HEK293T (cell line): Measurements from ENCODE around the gene ARF1.

ENCODE experiments used
- CTCF ChIA-PET: fragments of 350-600 bp; formaldehyde crosslinking; extraction: SDS; loops from one replicate; lab custom pipeline; 2021; ENCODE audit warnings: antibody characterized with exemption, inconsistent platforms; lab: Yijun Ruan, JAX
- POLR2A ChIA-PET: fragments of 350-600 bp; formaldehyde crosslinking; extraction: SDS; loops from one replicate; lab custom pipeline; 2020; ENCODE audit warnings: antibody characterized with exemption, inconsistent platforms; lab: Yijun Ruan, JAX
- DNase-seq: peaks from one replicate; pipeline ENCODE4 v3.0.0; 2012; ENCODE audit warnings: mixed read lengths; ENCODE audit errors: extremely low spot score
- ARNT ChIP-seq: fragments of 450-650 bp; IDR thresholded peaks from 2 replicates; pipeline ENCODE4 v1.6.1; 2017; ENCODE audit warnings: mild to moderate bottlenecking
- BHLHE40 ChIP-seq: fragments of 450-650 bp; IDR thresholded peaks from 2 replicates; pipeline ENCODE4 v1.6.1; 2016; ENCODE audit warnings: mild to moderate bottlenecking, moderate library complexity, borderline replicate concordance
- CTBP1 ChIP-seq: fragments of 450-650 bp; IDR thresholded peaks from 2 replicates; pipeline ENCODE4 v1.6.1; 2016; ENCODE audit warnings: borderline replicate concordance
- ELF4 ChIP-seq: fragments of 450-650 bp; IDR thresholded peaks from 2 replicates; pipeline ENCODE4 v1.6.1; 2017; ENCODE audit warnings: antibody characterized with exemption
- FOXA1 ChIP-seq: fragments of 450-650 bp; IDR thresholded peaks from 2 replicates; pipeline ENCODE4 v1.6.1; 2016; ENCODE audit warnings: mild to moderate bottlenecking
- FOXK2 ChIP-seq: fragments of 450-650 bp; IDR thresholded peaks from 2 replicates; pipeline ENCODE4 v1.6.1; 2016; ENCODE audit warnings: mild to moderate bottlenecking
- FOXM1 ChIP-seq: fragments of 450-650 bp; IDR thresholded peaks from 2 replicates; pipeline ENCODE4 v1.6.1; 2017; ENCODE audit warnings: mild to moderate bottlenecking, borderline replicate concordance
- HDGF ChIP-seq: fragments of 450-650 bp; IDR thresholded peaks from 2 replicates; pipeline ENCODE4 v1.6.1; 2017; ENCODE audit warnings: antibody characterized with exemption, borderline replicate concordance
- L3MBTL2 ChIP-seq: fragments of 450-650 bp; conservative IDR thresholded peaks from 2 replicates; pipeline ENCODE4 v1.6.1; 2016; ENCODE audit warnings: mild to moderate bottlenecking
- LEF1 ChIP-seq: fragments of 450-650 bp; IDR thresholded peaks from 2 replicates; pipeline ENCODE4 v1.6.1; 2017; ENCODE audit warnings: mild to moderate bottlenecking, borderline replicate concordance
- NFRKB ChIP-seq: fragments of 450-650 bp; IDR thresholded peaks from 2 replicates; pipeline ENCODE4 v1.6.1; 2016; ENCODE audit warnings: mild to moderate bottlenecking, moderate library complexity
- PKNOX1 ChIP-seq: fragments of 450-650 bp; IDR thresholded peaks from 2 replicates; pipeline ENCODE4 v1.6.1; 2016
- SP1 ChIP-seq: fragments of 450-650 bp; IDR thresholded peaks from 2 replicates; pipeline ENCODE4 v1.6.1; 2017
- SUZ12 ChIP-seq: fragments of 450-650 bp; IDR thresholded peaks from 2 replicates; pipeline ENCODE4 v1.6.1; 2016; ENCODE audit warnings: mild to moderate bottlenecking
- TARDBP ChIP-seq: fragments of 450-650 bp; IDR thresholded peaks from 2 replicates; pipeline ENCODE4 v1.6.1; 2016
- ZNF384 ChIP-seq: fragments of 450-650 bp; IDR thresholded peaks from 2 replicates; pipeline ENCODE4 v1.6.1; 2016

Gene ARF1

GRCh38 chr1:228105270-228105995 is 22.9 kb downstream of the ARF1 start:
- POLR2A ChIA-PET = interaction anchor here (1.0 to 2.1 kb wide), 3 partner anchors 23 to 60 kb away, joined by 3 to 7 read pairs (median 3); partner anchors contain the start of genes ARF1 and IBA57
- CTCF ChIA-PET = interaction anchor here (0.6 kb wide), 1 partner anchor 101 kb away, joined by 3 read pairs; no protein-coding TSS in a partner anchor
- no peak for TF ChIP-seq LEF1
- no peak for TF ChIP-seq SP1
- TF ChIP-seq CTBP1 = no peak
- no peak for TF ChIP-seq FOXK2
- no peak for TF ChIP-seq FOXM1
- no peak for TF ChIP-seq PKNOX1
- TF ChIP-seq NFRKB = no peak
- no peak for DNase-seq

- TF ChIP-seq PKNOX1 (no peak), SP1 (no peak), TARDBP (no peak), SUZ12 (no peak), L3MBTL2 (no peak), LEF1 (no peak), FOXA1 (no peak), BHLHE40 (no peak), FOXK2 (no peak), ELF4 (no peak), ZNF384 (no peak), FOXM1 (no peak), NFRKB (no peak), HDGF (no peak), ARNT (no peak), CTBP1 (no peak)
- POLR2A ChIA-PET = interaction anchor here (1.0 to 2.1 kb wide), 3 partner anchors 24 to 59 kb away, joined by 3 to 7 read pairs (median 3); partner anchors contain the start of genes ARF1 and IBA57
- CTCF ChIA-PET = interaction anchor here (0.5 to 1.1 kb wide), 3 partner anchors 24 to 276 kb away, joined by 3 read pairs; no protein-coding TSS in a partner anchor
- no peak for DNase-seq
Observed at GRCh38 chr1:228105996-228106799, 23.7 kb downstream of the ARF1 start.

GRCh38 chr1:228106800-228107054 is 24.2 kb downstream of the ARF1 start:
- no peak for DNase-seq
- ChIA-PET CTCF (interaction anchor here (0.5 to 1.1 kb wide), 2 partner anchors 24 to 275 kb away, joined by 3 read pairs; no protein-coding TSS in a partner anchor), POLR2A (interaction anchor here (1.2 to 2.1 kb wide), 2 partner anchors 24 to 58 kb away, joined by 3 to 7 read pairs; partner anchors contain the start of genes ARF1 and IBA57)
- TF ChIP-seq NFRKB (no peak), FOXM1 (no peak), ARNT (no peak), LEF1 (no peak), TARDBP (no peak), FOXK2 (no peak), ELF4 (no peak), CTBP1 (no peak), PKNOX1 (no peak), L3MBTL2 (no peak), FOXA1 (no peak)

- POLR2A ChIA-PET = interaction anchor here (1.1 kb wide), 1 partner anchor 10 kb away, joined by 3 read pairs; no protein-coding TSS in a partner anchor
- no peak for DNase-seq
- CTCF ChIA-PET = no interaction called here
- no peak for TF ChIP-seq TARDBP
- no peak for TF ChIP-seq CTBP1
- no peak for TF ChIP-seq ZNF384
- TF ChIP-seq SP1 = no peak
- no peak for TF ChIP-seq ELF4
- TF ChIP-seq BHLHE40 = no peak
- TF ChIP-seq FOXM1 = no peak
- TF ChIP-seq NFRKB = no peak
- TF ChIP-seq L3MBTL2 = no peak
- no peak for TF ChIP-seq SUZ12
- TF ChIP-seq HDGF = no peak
- TF ChIP-seq LEF1 = no peak
- TF ChIP-seq ARNT = no peak
- TF ChIP-seq FOXK2 = no peak
- no peak for TF ChIP-seq PKNOX1
- no peak for TF ChIP-seq FOXA1
Observed at GRCh38 chr1:228107636-228108035, 25.1 kb downstream of the ARF1 start.

GRCh38 chr1:228108055-228108690 is 25.7 kb downstream of the ARF1 start:
- no peak for TF ChIP-seq LEF1
- no peak for TF ChIP-seq NFRKB
- TF ChIP-seq BHLHE40 = no peak
- TF ChIP-seq ARNT = no peak
- no peak for TF ChIP-seq FOXK2
- TF ChIP-seq ZNF384 = no peak
- TF ChIP-seq HDGF = no peak
- TF ChIP-seq FOXM1 = no peak
- TF ChIP-seq FOXA1 = no peak
- no peak for TF ChIP-seq L3MBTL2
- no peak for TF ChIP-seq SUZ12
- no peak for TF ChIP-seq SP1
- no peak for TF ChIP-seq PKNOX1
- TF ChIP-seq CTBP1 = no peak
- POLR2A ChIA-PET = interaction anchor here (1.1 kb wide), 1 partner anchor 11 kb away, joined by 3 read pairs; no protein-coding TSS in a partner anchor
- no peak for DNase-seq
- CTCF ChIA-PET = no interaction called here
